Kidney (tissue), 14 donors: ENCODE results near the gene TRPM1. TPM values are rescaled to one million over a fixed set of nuclear protein-coding genes. Genes with fewer than 3 reads are reported as not detected.

Experiments
- DNase-seq, 5 donors: peaks; one replicate each; pipeline ENCODE4 v3.0.0-alpha.2; 2013 to 2020
- FAIRE-seq: peaks from 2 replicates; lab custom pipeline; 2012; peaks lifted over from hg19 to GRCh38; lab: Jason Lieb, UNC
- H3K27ac ChIP-seq, 2 donors: one replicate each; pipeline ENCODE4 v1.7.0; 2013; ENCODE audit warnings: low read depth in 2 of 2, low read length in 2 of 2, inconsistent platforms in 1 of 2
- H3K27me3 ChIP-seq: one replicate; pipeline ENCODE4 v1.7.1; 2013; ENCODE audit warnings: low read length, inconsistent platforms; ENCODE audit not compliant: control insufficient read depth, insufficient read depth
- H3K36me3 ChIP-seq, 3 donors: one replicate each; pipeline versions ENCODE4 v1.7.0 to v1.7.1; 2013; ENCODE audit warnings: low read length in 3 of 3, control low read depth in 1 of 3, inconsistent platforms in 1 of 3; ENCODE audit not compliant: insufficient read depth in 3 of 3, control insufficient read depth in 2 of 3
- H3K4me1 ChIP-seq, 3 donors: one replicate each; pipeline versions ENCODE4 v1.7.0 to v1.7.1; 2013; ENCODE audit warnings: low read length in 3 of 3, inconsistent platforms in 1 of 3, low read depth in 1 of 3; ENCODE audit not compliant: control insufficient read depth in 2 of 3, insufficient read depth in 2 of 3
- H3K4me3 ChIP-seq, 3 donors: one replicate each; pipeline versions ENCODE4 v1.7.0 to v1.8.1; 2013; ENCODE audit warnings: low read length in 3 of 3, control low read depth in 1 of 3, inconsistent platforms in 1 of 3
- H3K9ac ChIP-seq, 3 donors: one replicate each; pipeline versions ENCODE4 v1.7.0 to v1.7.1; 2013; ENCODE audit warnings: low read length in 3 of 3, control low read depth in 1 of 3, inconsistent platforms in 1 of 3
- H3K9me3 ChIP-seq, 3 donors: one replicate each; pipeline versions ENCODE4 v1.7.0 to v1.7.1; 2013; ENCODE audit warnings: low read length in 3 of 3, control low read depth in 1 of 3, inconsistent platforms in 1 of 3; ENCODE audit not compliant: control insufficient read depth in 2 of 3, insufficient read depth in 1 of 3
- intact Hi-C: fragments of 100-400 bp; cut with DNase I; formaldehyde crosslinking; loops from one replicate; pipeline ENCODE4 v1.11.1; 2022
- polyA plus RNA-seq: library from polyadenylated mRNA; stranded (reverse); fragments of 350-450 nt; fragmentation: Illumina TruSeq; extraction: RNeasy Lipid Tissue Mini Kit (QIAGEN cat#74804); gene quantifications from one replicate; pipeline ENCODE4 v1.2.3, GENCODE V29; 2014; ENCODE audit warnings: low read depth, low replicate concordance; ENCODE audit not compliant: insufficient read depth
- total RNA-seq: library from RNA; stranded (reverse); fragmentation: NEBNext Ultra II Directional; extraction: Animal tissue kit (Norgen Biotek cat#: 25700); gene quantifications from one replicate; pipeline ENCODE4 v1.2.1, GENCODE V29; 2021
- TF ChIP-seq, protein P1 (sequence below): IDR thresholded peaks from 3 replicates; pipeline ENCODE4 v1.5.1; 2012; ENCODE audit warnings: mild to moderate bottlenecking, moderate library complexity, borderline replicate concordance; ENCODE audit not compliant: insufficient read depth; ENCODE audit errors: extremely low read depth
- donor health status: control.
- donor health status: control.
- donor health status: control.
- donor health status: control.
- donor health status: control.
- donor health status: DM: yes; HTN: yes; CAD: no.
- donor health status: Normal renal cell carcinoma (clear cell type).

TRPM1 gene
- total and polyA plus RNA-seq, 2 donors from 2014 or later, result 1.3 TPM; not detected in 1

DNA sequence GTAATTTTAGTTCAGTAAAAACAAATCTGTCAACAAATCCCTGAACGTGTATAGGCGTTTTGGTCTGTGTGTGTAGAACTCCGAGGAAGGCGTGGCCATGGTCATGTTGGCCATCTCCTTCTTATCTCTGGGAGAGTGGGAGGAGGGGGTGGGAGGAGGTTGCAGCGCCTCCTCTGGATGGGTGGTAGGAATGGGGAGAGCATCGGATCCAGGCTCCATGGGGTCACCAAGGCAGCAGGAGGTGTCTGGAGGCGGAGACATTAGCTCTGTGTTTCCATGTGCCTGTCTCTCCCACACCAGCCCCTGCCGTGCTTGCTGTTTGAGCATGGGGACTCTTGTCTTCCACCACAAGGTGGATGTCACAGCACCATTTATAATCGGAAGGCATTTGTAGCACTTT is 34.5 kb upstream of the TRPM1 start:
- TF ChIP-seq, protein P1, sequence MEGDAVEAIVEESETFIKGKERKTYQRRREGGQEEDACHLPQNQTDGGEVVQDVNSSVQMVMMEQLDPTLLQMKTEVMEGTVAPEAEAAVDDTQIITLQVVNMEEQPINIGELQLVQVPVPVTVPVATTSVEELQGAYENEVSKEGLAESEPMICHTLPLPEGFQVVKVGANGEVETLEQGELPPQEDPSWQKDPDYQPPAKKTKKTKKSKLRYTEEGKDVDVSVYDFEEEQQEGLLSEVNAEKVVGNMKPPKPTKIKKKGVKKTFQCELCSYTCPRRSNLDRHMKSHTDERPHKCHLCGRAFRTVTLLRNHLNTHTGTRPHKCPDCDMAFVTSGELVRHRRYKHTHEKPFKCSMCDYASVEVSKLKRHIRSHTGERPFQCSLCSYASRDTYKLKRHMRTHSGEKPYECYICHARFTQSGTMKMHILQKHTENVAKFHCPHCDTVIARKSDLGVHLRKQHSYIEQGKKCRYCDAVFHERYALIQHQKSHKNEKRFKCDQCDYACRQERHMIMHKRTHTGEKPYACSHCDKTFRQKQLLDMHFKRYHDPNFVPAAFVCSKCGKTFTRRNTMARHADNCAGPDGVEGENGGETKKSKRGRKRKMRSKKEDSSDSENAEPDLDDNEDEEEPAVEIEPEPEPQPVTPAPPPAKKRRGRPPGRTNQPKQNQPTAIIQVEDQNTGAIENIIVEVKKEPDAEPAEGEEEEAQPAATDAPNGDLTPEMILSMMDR, result no peak
- Histone ChIP-seq H3K27ac (no peak overlapping the region), H3K9me3 (no peaks in the 10 kb centered on the region), H3K9ac (no peak overlapping the region), H3K4me3 (no peak overlapping the region), H3K4me1 (no peaks in the 10 kb centered on the region), H3K36me3 (no peaks in the 10 kb centered on the region), H3K27me3 (no peaks in the 10 kb centered on the region)
- intact Hi-C loops, result loop anchor here (10.0 kb wide), 1 partner anchor 231 kb away; the partner anchor contains the start of gene FAN1
- FAIRE-seq (no peak), DNase-seq (no peak)

DNA sequence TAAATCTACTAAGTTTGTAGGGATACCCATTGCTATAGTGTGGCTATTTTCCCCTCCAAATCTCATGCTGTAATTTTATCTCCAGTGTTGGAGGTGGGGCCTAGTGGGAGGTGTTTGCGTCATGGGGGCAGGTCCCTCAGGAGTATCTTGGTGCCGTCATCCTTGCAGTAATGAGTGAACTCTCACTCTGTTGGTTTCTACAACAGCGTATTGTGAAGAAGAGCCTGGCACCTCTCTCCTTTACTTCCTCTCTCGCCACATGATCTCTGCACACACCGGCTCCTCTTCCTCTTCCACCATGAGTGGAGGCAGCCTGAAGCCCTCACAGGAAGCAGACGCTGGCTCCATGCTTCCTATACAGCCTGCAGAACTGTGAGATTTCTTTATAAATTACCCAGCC is 34.0 kb upstream of the TRPM1 start:
- no peaks in the 10 kb centered on the region for H3K27me3 ChIP-seq
- H3K9me3 ChIP-seq, result no peaks in the 10 kb centered on the region
- intact Hi-C loops, result loop anchor here (10.0 kb wide), 1 partner anchor 231 kb away; the partner anchor contains the start of gene FAN1
- no peaks in the 10 kb centered on the region for H3K4me1 ChIP-seq
- no peak overlapping the region for H3K4me3 ChIP-seq
- H3K36me3 ChIP-seq, result no peaks in the 10 kb centered on the region
- no peak for FAIRE-seq
- DNase-seq, result no peak
- H3K27ac ChIP-seq, result no peak overlapping the region
- TF ChIP-seq, protein P1, result no peak
- no peak overlapping the region for H3K9ac ChIP-seq

DNA sequence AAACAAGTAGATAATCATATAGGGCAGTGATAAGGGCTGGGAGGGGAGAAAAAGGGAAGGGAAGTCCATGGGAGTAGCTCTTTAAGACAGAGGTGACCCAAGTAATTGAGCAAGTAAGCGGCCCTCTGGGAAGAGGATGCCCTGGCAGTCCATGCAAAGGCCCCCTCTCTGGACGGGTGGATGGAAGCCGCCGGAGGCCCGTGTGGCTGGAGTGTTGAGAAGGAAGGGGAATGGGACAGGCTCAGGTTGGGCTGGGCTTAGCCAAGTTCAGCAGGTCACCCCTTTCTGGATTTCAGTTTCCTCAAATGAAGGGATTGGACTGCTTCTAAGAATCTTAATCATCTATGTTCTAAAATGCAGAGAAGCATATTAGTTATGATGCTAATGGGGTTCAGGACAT is 32.4 kb upstream of the TRPM1 start:
- H3K36me3 ChIP-seq, result no peaks in the 10 kb centered on the region
- H3K9ac ChIP-seq, result no peak overlapping the region
- H3K4me3 ChIP-seq, result no peak overlapping the region
- H3K4me1 ChIP-seq, result peaks cover 0 to 6% (median 6%) of the 10 kb centered on the region in 3 donors
- no peak overlapping the region for H3K27ac ChIP-seq
- no peaks in the 10 kb centered on the region for H3K27me3 ChIP-seq
- no peaks in the 10 kb centered on the region for H3K9me3 ChIP-seq
- intact Hi-C loops, result loop anchor here (10.0 kb wide), 1 partner anchor 229 kb away; the partner anchor contains the start of gene FAN1
- FAIRE-seq (no peak), DNase-seq (no peak)
- TF ChIP-seq, protein P1, result no peak

DNA sequence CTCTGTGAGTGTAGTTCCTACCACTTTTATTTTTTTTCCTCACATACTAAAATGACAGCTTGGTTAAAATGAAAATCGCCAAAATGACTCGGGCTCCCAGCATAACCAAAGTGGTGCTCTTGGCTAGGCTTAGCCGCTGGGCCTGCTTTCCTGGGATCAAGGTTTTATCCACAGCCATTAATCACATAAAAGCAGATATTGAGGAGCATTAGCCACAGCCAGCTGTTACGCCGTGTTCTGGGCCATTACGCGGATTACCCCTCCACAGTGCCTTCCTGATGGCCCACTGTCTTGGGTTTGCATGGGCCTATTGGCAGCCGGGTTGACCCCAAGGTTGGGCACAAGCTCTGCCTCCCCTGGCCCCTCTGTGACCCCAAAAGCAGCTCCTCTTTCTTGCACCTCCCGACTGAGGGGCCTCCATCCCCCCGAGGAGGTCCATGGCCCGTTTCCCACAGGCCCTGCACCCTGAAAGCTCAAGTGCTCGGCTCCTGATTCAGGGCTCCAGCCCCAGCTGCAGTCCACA is 30.4 kb upstream of the TRPM1 start:
- no peaks in the 10 kb centered on the region for H3K27me3 ChIP-seq
- FAIRE-seq, result no peak
- no peak for DNase-seq
- no peaks in the 10 kb centered on the region for H3K36me3 ChIP-seq
- intact Hi-C loops, result loop anchor here (10.0 kb wide), 1 partner anchor 227 kb away; the partner anchor contains the start of gene FAN1
- TF ChIP-seq, protein P1, result no peak
- H3K27ac ChIP-seq, result no peak overlapping the region
- no peak overlapping the region for H3K9ac ChIP-seq
- no peaks in the 10 kb centered on the region for H3K9me3 ChIP-seq
- H3K4me1 ChIP-seq, result peaks cover 0 to 10% (median 8%) of the 10 kb centered on the region in 3 donors
- no peak overlapping the region for H3K4me3 ChIP-seq
